AG04450 (cell line): ENCODE results near the gene CHAF1A. TPM values are rescaled to one million over a fixed set of nuclear protein-coding genes. Genes with fewer than 3 reads are reported as not detected.

ENCODE experiments used
- CTCF ChIA-PET: fragments of 300-600, 350-600 bp; formaldehyde crosslinking; extraction: SDS; loops from one replicate; lab custom pipeline; 2022; ENCODE audit warnings: antibody characterized with exemption, inconsistent platforms; lab: Charles Lee
- POLR2A ChIA-PET: fragments of 350-600 bp; formaldehyde crosslinking; extraction: SDS; loops from one replicate; lab custom pipeline; 2021; ENCODE audit warnings: antibody characterized with exemption, inconsistent platforms; lab: Yijun Ruan, JAX
- DNase-seq: peaks from one replicate; pipeline ENCODE4 v3.0.0-alpha.2; 2011; ENCODE audit warnings: low read depth, low spot score
- H3K27ac ChIP-seq: one replicate; pipeline ENCODE4 v1.5.1; 2012; ENCODE audit warnings: low read depth, low read length, control low read depth
- H3K27me3 ChIP-seq: one replicate; pipeline ENCODE4 v1.6.0; 2012; ENCODE audit warnings: low read length; ENCODE audit not compliant: control insufficient read depth, insufficient read depth
- H3K4me3 ChIP-seq: 2 replicates; pipeline ENCODE4 v1.5.1; 2011; ENCODE audit warnings: mild to moderate bottlenecking, low read depth, low read length, control low read depth
- H3K9me3 ChIP-seq: 2 replicates; pipeline ENCODE4 v1.5.1; 2012; ENCODE audit warnings: low read length; ENCODE audit not compliant: control insufficient read depth, insufficient read depth
- polyA plus RNA-seq: library from polyadenylated mRNA; depleted of rRNA; stranded (reverse); fragments of >200 nt; gene quantifications from 2 replicates; pipeline ENCODE4 v1.2.3, GENCODE V29; 2011
- TF ChIP-seq, protein P1 (sequence below): IDR thresholded peaks from 2 replicates; pipeline ENCODE4 v1.5.1; 2011; ENCODE audit warnings: low read depth, low read length, control low read depth, inconsistent platforms

The CHAF1A gene
- polyA plus RNA-seq, 1 experiment, result 5.0 TPM

DNA sequence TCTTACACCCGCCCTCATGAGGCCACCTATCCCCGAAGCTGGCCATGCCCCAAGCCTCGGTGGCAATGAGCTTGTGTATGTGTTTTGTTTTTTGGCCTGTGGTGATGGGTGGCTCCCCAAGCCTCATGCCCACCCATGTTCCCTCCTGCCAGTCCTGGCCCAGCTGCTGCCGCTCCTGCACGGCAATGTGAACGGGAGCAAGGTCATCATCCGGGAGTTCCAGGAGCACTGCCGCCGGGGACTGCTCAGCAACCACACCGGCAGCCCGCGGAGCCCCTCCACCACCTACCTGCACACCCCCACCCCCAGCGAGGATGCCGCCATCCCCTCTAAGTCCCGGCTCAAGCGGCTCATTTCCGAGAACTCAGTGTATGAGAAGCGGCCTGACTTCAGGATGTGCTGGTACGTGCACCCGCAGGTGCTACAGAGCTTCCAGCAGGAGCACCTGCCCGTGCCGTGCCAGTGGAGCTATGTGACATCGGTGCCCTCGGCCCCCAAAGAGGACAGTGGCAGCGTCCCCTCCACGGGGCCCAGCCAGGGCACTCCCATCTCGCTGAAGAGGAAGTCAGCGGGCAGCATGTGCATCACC is 30.6 kb downstream of the CHAF1A start:
- DNase-seq, result no peak
- H3K9me3 ChIP-seq, result no peaks in the 10 kb centered on the region
- ChIA-PET POLR2A (no interaction called here), CTCF (no interaction called here)
- H3K4me3 ChIP-seq, result no peak overlapping the region
- H3K27ac ChIP-seq, result no peak overlapping the region
- TF ChIP-seq, protein P1, sequence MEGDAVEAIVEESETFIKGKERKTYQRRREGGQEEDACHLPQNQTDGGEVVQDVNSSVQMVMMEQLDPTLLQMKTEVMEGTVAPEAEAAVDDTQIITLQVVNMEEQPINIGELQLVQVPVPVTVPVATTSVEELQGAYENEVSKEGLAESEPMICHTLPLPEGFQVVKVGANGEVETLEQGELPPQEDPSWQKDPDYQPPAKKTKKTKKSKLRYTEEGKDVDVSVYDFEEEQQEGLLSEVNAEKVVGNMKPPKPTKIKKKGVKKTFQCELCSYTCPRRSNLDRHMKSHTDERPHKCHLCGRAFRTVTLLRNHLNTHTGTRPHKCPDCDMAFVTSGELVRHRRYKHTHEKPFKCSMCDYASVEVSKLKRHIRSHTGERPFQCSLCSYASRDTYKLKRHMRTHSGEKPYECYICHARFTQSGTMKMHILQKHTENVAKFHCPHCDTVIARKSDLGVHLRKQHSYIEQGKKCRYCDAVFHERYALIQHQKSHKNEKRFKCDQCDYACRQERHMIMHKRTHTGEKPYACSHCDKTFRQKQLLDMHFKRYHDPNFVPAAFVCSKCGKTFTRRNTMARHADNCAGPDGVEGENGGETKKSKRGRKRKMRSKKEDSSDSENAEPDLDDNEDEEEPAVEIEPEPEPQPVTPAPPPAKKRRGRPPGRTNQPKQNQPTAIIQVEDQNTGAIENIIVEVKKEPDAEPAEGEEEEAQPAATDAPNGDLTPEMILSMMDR, result no peak
- H3K27me3 ChIP-seq, result no peaks in the 10 kb centered on the region

DNA sequence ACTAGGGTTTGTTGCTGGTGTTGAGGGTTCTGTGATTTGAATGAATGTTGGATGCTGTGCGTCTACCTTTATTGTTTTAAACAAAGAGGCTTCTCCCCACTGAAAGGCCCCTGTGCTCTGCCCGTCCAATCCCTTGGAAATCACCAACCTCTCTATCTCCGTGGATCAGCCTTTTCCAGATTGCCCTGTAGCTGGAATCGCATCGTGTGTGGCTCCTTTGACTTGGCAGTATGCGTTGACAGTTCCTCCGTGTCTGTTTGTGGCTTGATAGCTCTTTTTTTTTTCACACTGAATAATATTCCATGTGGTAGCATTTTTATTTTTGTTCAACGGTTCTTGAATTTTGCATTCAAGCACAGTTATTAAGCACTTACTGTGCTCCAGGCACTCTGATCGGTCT is 32.0 kb downstream of the CHAF1A start:
- H3K27me3 ChIP-seq, result no peaks in the 10 kb centered on the region
- TF ChIP-seq, protein P1, result no peak
- no peak overlapping the region for H3K4me3 ChIP-seq
- no peak for DNase-seq
- ChIA-PET POLR2A (no interaction called here), CTCF (no interaction called here)
- H3K27ac ChIP-seq, result no peak overlapping the region
- no peaks in the 10 kb centered on the region for H3K9me3 ChIP-seq

DNA sequence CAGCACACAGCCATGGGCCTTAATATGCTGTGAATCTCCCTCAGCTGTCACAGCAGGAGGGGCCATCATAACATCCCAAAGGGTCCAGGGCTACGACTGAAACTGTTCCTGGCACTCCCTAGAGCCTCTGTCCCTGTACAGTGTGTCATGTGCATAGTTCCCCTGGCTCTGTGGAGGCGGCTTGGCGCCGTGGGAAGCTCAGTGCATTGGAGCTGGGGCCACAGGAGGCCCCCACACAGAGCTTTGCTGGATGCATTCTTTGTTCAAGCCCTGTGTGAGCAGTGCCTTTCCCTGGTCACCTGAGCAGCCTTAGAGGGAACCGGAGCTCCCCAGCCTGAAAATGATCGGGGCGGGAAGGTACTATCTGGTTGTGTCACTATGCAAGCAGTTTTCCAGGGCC is 33.8 kb downstream of the CHAF1A start:
- no peak overlapping the region for H3K4me3 ChIP-seq
- no peak overlapping the region for H3K27ac ChIP-seq
- ChIA-PET POLR2A (no interaction called here), CTCF (no interaction called here)
- H3K9me3 ChIP-seq, result no peaks in the 10 kb centered on the region
- DNase-seq, result no peak
- TF ChIP-seq, protein P1, result no peak
- no peaks in the 10 kb centered on the region for H3K27me3 ChIP-seq

DNA sequence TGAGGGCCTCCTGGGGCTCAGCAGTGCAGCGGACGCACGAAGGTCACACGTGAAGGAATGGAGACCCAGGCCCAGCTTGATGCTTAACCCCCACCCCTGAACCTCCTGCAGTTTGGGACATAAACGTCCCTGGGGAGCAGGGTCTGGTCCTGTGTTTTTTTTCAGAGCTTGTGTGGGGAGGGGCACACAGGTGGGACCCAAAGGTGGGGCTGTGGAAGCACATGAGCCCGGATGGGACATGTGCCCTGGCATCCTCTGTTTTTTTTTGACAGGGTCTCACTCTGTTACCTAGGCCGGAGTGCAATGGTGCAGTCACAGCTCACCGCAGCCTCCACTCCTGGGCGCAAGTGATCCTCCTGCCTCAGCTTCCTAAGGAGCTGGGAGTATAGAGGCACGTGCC is 34.7 kb downstream of the CHAF1A start:
- no peaks in the 10 kb centered on the region for H3K9me3 ChIP-seq
- POLR2A ChIA-PET, result no interaction called here
- H3K27ac ChIP-seq, result no peak overlapping the region
- H3K4me3 ChIP-seq, result no peak overlapping the region
- TF ChIP-seq, protein P1, result no peak
- H3K27me3 ChIP-seq, result no peaks in the 10 kb centered on the region
- CTCF ChIA-PET, result no interaction called here
- DNase-seq, result no peak

DNA sequence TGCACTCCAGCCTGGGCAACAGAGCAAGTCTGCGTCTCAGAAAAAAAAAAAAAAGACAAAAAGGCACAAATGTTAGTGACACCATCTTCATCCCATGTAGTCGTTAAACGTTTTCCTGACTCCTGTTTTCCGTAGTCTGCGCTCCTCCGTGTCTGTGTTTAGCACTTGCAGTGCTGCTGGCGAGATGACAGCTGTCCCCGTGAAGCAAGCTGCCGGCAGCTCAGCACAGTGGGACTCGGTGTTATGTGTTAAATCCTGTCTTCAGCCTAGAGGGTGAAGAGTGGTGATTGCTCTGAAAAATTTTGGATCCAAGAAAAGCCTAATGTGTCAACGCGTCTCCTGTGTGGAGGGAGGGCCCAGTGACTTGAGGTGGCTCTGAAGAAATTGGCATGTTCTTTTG is 36.8 kb downstream of the CHAF1A start:
- Histone ChIP-seq H3K27me3 (no peaks in the 10 kb centered on the region), H3K4me3 (no peak overlapping the region), H3K27ac (no peak overlapping the region), H3K9me3 (no peaks in the 10 kb centered on the region)
- ChIA-PET POLR2A (no interaction called here), CTCF (no interaction called here)
- TF ChIP-seq, protein P1, result no peak
- DNase-seq, result no peak
